Parathyroid adenoma (tissue), 2 donors: ENCODE results near the gene CCDC91.

ENCODE experiments used
- H2AFZ ChIP-seq: fragments of 300-600 bp; sonication (generic); one replicate; pipeline ENCODE4 v1.7.0; 2017; ENCODE audit warnings: antibody characterized with exemption, mild to moderate bottlenecking
- H3K27ac ChIP-seq: fragments of 300-600 bp; sonication (generic); one replicate; pipeline ENCODE4 v1.7.0; 2017
- H3K27me3 ChIP-seq: fragments of 300-600 bp; sonication (generic); one replicate; pipeline ENCODE4 v1.7.0; 2017; ENCODE audit warnings: low read length; ENCODE audit not compliant: control insufficient read depth, insufficient read depth
- H3K36me3 ChIP-seq: fragments of 300-600 bp; sonication (generic); one replicate; pipeline ENCODE4 v1.7.0; 2017; ENCODE audit warnings: low read length; ENCODE audit not compliant: control insufficient read depth, insufficient read depth
- H3K4me1 ChIP-seq: fragments of 300-600 bp; sonication (generic); one replicate; pipeline ENCODE4 v1.7.0; 2017; ENCODE audit warnings: control low read depth
- H3K4me2 ChIP-seq: fragments of 300-600 bp; sonication (generic); one replicate; pipeline ENCODE4 v1.7.0; 2017; ENCODE audit warnings: low read length
- H3K4me3 ChIP-seq: fragments of 300-600 bp; sonication (generic); one replicate; pipeline ENCODE4 v1.7.0; 2017; ENCODE audit warnings: low read depth, low read length
- H3K79me2 ChIP-seq: fragments of 300-600 bp; sonication (generic); one replicate; pipeline ENCODE4 v1.7.0; 2017; ENCODE audit warnings: control low read depth
- H3K9ac ChIP-seq: fragments of 300-600 bp; sonication (generic); one replicate; pipeline ENCODE4 v1.7.0; 2017; ENCODE audit warnings: mild to moderate bottlenecking
- H3K9me3 ChIP-seq: fragments of 300-600 bp; sonication (generic); one replicate; pipeline ENCODE4 v1.7.0; 2017; ENCODE audit warnings: low read length; ENCODE audit not compliant: control insufficient read depth
- CTCF ChIP-seq: fragments of 300-600 bp; sonication (generic); IDR thresholded peaks from one replicate; pipeline ENCODE4 v1.7.0; 2017; ENCODE audit warnings: antibody characterized with exemption, mild to moderate bottlenecking
- donor health status: primary hyperparathyroidism.

CCDC91 gene

GRCh38 chr12:28506271-28506670 lies 316.0 kb downstream of the CCDC91 start:
- no peak overlapping the region for H3K4me3 ChIP-seq
- no peaks in the 10 kb centered on the region for H3K9me3 ChIP-seq
- no peak overlapping the region for H2AFZ ChIP-seq
- no peaks in the 10 kb centered on the region for H3K36me3 ChIP-seq
- H3K4me2 ChIP-seq = no peak overlapping the region
- TF ChIP-seq CTCF = no peak
- H3K27ac ChIP-seq = no peak overlapping the region
- no peaks in the 10 kb centered on the region for H3K4me1 ChIP-seq
- no peak overlapping the region for H3K9ac ChIP-seq
- H3K27me3 ChIP-seq = no peaks in the 10 kb centered on the region
- H3K79me2 ChIP-seq = no peaks in the 10 kb centered on the region

- Histone ChIP-seq H2AFZ (no peak overlapping the region), H3K4me2 (no peak overlapping the region), H3K4me3 (no peak overlapping the region), H3K27ac (no peak overlapping the region), H3K9me3 (no peaks in the 10 kb centered on the region), H3K4me1 (no peaks in the 10 kb centered on the region), H3K36me3 (no peaks in the 10 kb centered on the region), H3K79me2 (no peaks in the 10 kb centered on the region), H3K9ac (no peak overlapping the region), H3K27me3 (no peaks in the 10 kb centered on the region)
- no peak for TF ChIP-seq CTCF
Observed at GRCh38 chr12:28507033-28507432, 316.8 kb downstream of the CCDC91 start.

GRCh38 chr12:28507867-28508266 lies 317.6 kb downstream of the CCDC91 start:
- no peaks in the 10 kb centered on the region for H3K27me3 ChIP-seq
- no peak overlapping the region for H3K27ac ChIP-seq
- H3K4me1 ChIP-seq = no peaks in the 10 kb centered on the region
- no peak overlapping the region for H3K9ac ChIP-seq
- H3K4me3 ChIP-seq = no peak overlapping the region
- no peak overlapping the region for H3K4me2 ChIP-seq
- no peaks in the 10 kb centered on the region for H3K79me2 ChIP-seq
- H3K36me3 ChIP-seq = no peaks in the 10 kb centered on the region
- H2AFZ ChIP-seq = no peak overlapping the region
- no peak for TF ChIP-seq CTCF
- no peaks in the 10 kb centered on the region for H3K9me3 ChIP-seq

GRCh38 chr12:28512406-28512805 lies 322.1 kb downstream of the CCDC91 start:
- Histone ChIP-seq H3K27me3 (no peaks in the 10 kb centered on the region), H2AFZ (no peak overlapping the region), H3K27ac (no peak overlapping the region), H3K4me2 (no peak overlapping the region), H3K79me2 (no peaks in the 10 kb centered on the region), H3K4me1 (no peaks in the 10 kb centered on the region), H3K9me3 (no peaks in the 10 kb centered on the region), H3K36me3 (no peaks in the 10 kb centered on the region), H3K4me3 (no peak overlapping the region), H3K9ac (no peak overlapping the region)
- no peak for TF ChIP-seq CTCF

- no peak for TF ChIP-seq CTCF
- Histone ChIP-seq H2AFZ (no peak overlapping the region), H3K27ac (no peak overlapping the region), H3K4me2 (no peak overlapping the region), H3K27me3 (no peaks in the 10 kb centered on the region), H3K4me1 (no peaks in the 10 kb centered on the region), H3K9me3 (no peaks in the 10 kb centered on the region), H3K9ac (no peak overlapping the region), H3K4me3 (no peak overlapping the region), H3K36me3 (no peaks in the 10 kb centered on the region), H3K79me2 (no peaks in the 10 kb centered on the region)
Observed at GRCh38 chr12:28512876-28513275, 322.6 kb downstream of the CCDC91 start.
